ENCODE measurements around the gene DOCK3. TPM values are rescaled to one million over a fixed set of nuclear protein-coding genes. Genes with fewer than 3 reads are reported as not detected.
"Not testable (repeated sequence)": the region's sequence is repeated elsewhere in the genome, so short reads cannot be mapped to it uniquely, and the experiment has no call there.

Gene DOCK3
- total RNA-seq, 2 experiments from 2014 or later = 3.4 to 4.1 TPM

DNA sequence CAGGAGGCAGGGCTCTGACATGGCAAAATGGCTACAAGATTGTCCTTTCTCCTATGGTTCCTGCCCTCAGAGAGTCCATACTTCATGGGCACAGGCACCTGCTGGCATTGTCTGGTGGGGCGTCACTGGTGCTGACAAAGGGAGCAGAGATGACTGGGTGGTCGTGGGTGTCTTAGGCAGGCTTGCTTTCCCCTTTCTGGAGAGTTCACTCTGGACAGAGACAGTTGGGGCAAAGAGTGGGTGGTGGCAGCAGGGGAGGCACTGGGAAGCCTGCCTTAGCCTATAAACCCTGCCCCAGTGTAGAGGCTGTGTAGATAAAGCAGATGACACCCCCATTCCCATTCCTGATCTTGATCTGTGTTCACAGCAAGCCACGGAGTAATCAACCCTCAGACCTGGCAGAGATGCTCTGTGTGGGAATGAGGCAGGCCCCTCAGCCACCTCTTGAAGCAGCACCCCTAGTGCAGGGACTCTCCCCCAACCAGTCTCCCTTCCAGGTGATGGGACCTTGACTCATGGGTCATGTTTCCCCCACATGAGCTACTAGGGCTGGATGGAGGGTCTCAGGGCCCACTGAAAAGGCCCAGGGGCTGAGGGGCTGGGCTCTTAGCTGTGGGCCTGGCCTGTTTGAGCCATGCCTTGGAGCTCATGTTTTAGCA lies 20.7 kb upstream of the DOCK3 start:
- Mint-ChIP-seq H3K4me3 (no peak overlapping the region), H3K9me3 (ENCODE audit: low read depth) (no peaks in the 10 kb centered on the region), H3K27me3 (no peaks in the 10 kb centered on the region), H3K36me3 (peaks cover 2% of the 10 kb centered on the region), H3K4me1 (peaks cover 7% of the 10 kb centered on the region), H3K27ac (peak overlapping the region; percentile 21)
- CTCF ChIA-PET = interaction anchor here (0.8 to 10.4 kb wide), 10 partner anchors 10 to 735 kb away, joined by 3 to 164 read pairs (median 14); partner anchors contain the start of genes CISH, HEMK1 and MAPKAPK3
- ATAC-seq (no peak), DNase-seq (no peak)

DNA sequence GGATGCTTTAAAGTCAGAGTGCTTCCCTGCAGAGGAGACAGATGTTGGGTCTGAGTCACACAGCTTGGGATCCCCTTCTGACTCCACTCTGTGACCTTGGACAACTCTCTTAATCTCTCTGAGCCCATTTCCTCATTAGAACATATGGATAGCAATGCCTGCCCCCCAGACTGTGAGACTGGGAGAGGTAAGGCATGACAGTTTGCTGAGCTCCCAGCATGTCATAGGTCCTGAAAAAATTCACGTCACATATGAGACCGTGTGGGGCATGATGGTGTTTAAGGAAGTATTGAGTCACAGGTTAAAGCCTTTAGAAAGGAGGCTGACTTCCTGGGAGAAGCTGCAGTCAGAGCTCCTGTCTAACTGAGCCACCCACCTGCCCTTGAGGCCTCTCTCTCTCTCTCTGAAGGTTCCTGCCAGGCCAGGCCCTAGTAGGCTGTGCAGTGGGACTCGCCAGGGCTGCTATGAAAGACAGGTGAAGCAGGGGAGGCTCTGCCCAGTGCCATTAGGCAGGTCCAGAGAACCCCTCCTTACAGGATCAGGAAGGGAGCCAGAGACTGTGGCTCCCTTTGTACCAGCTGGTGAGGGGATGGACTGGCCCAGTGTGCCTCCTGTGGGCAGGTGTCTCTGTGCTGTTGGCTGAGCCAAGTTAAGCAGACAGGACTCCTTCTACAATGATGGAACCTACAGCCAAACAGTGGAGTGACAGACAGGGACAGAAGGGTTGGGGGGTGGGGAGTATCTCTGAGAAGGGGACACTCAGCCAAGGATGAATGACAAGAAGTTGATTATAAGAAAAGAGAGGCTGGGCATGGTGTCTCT lies 19.5 kb upstream of the DOCK3 start:
- ATAC-seq (peak; percentile 26), DNase-seq (no peak)
- Mint-ChIP-seq H3K27ac (peak overlapping the region; percentile 44), H3K4me3 (no peak overlapping the region), H3K36me3 (no peaks in the 10 kb centered on the region), H3K4me1 (peaks cover 7% of the 10 kb centered on the region), H3K27me3 (no peaks in the 10 kb centered on the region), H3K9me3 (ENCODE audit: low read depth) (no peaks in the 10 kb centered on the region)
- CTCF ChIA-PET = interaction anchor here (0.8 to 10.4 kb wide), 6 partner anchors 11 to 106 kb away, joined by 3 to 164 read pairs (median 14); partner anchors contain the start of genes CISH, HEMK1 and MAPKAPK3

DNA sequence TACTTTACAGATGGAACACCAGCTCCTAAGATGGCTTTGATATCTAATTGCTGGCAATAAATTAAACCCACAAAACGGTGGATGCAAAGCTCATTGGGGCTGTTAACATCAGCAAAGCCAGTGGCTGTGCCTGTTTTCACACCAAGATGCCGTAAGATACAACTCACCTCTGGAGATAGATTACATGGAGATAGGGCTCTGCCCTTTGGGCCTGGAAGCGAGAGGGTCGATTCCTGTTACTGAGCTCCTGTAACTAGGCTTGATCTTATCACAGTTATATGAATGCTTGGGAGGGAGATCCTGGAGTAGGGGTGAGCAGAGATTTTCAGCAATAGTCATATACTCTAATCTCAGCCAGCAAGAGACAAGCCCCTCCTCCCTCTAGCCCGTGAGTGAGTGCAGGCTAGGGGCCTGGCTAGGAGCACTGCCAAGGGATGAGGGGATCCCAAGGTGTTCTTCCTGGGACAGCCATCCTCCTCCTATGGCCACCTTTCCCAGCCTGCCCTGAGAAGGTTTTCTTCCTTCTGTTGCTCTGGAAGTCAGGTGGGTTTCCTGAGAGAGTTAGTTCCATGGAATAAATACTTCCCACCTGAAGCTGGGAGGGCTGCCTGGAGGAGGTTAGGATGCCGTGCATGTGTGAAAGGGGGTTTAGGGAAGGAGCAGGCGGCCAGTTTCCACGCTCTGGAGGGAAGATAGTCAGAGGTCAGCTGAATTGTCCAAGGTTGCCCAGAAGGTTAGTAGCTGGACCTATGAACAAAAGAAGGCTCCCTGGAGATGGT lies 18.1 kb upstream of the DOCK3 start:
- Mint-ChIP-seq H3K4me1 (peaks cover 7% of the 10 kb centered on the region), H3K27me3 (no peaks in the 10 kb centered on the region), H3K36me3 (no peaks in the 10 kb centered on the region), H3K4me3 (no peak overlapping the region), H3K27ac (no peak overlapping the region), H3K9me3 (ENCODE audit: low read depth) (no peaks in the 10 kb centered on the region)
- CTCF ChIA-PET = interaction anchor here (1.2 to 10.4 kb wide), 3 partner anchors 38 to 86 kb away, joined by 4 to 164 read pairs (median 4); partner anchors contain the start of gene MAPKAPK3
- ATAC-seq (no peak), DNase-seq (no peak)

DNA sequence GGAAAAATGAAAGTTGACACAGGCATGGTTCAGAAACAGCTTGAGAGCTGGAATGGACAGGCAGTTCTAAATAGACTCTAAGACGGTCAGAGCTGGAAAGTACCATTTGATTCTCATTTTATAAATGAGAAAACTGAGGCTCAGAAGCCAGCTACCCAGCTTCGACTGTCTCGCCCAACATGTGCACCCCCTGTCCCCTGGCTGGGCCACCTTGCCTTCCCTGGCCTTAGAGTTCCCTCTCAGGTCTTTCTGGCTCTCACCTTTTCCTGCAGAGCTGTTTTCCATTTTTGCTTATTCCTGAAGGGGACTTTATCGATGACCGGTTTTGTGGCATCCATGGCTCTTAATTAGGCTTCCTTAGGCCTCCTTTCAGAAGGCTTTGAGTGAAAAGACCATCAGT lies 17.3 kb upstream of the DOCK3 start:
- Mint-ChIP-seq H3K27me3 (no peaks in the 10 kb centered on the region), H3K27ac (no peak overlapping the region), H3K4me3 (no peak overlapping the region), H3K4me1 (peaks cover 7% of the 10 kb centered on the region), H3K9me3 (ENCODE audit: low read depth) (no peaks in the 10 kb centered on the region), H3K36me3 (no peaks in the 10 kb centered on the region)
- ATAC-seq = no peak
- CTCF ChIA-PET = interaction anchor here (1.2 to 10.4 kb wide), 4 partner anchors 39 to 116 kb away, joined by 3 to 164 read pairs (median 4); partner anchors contain the start of gene MAPKAPK3
- no peak for DNase-seq

DNA sequence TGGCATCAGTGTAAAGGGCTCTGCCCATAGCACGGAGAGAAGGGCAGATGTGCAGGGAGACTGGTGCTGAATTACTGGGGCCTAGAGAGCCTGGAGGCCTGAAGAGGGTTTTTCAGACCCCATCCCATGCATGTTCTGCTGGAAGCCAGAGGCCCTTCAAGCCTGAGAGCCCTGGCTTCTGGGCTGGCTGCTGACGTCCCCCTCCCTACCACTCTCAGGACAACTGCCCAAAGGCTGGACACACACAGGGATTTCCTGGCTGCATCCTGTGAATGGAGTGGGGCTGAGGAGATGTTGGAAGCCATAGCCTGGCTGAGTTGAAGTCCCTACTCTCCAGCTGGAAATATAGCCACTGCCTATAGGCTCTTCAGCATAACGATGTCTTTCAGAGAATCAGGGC lies 16.9 kb upstream of the DOCK3 start:
- no peaks in the 10 kb centered on the region for H3K9me3 Mint-ChIP-seq (ENCODE audit: low read depth)
- peaks cover 7% of the 10 kb centered on the region for H3K4me1 Mint-ChIP-seq
- no peak overlapping the region for H3K27ac Mint-ChIP-seq
- ATAC-seq (no peak), DNase-seq (no peak)
- H3K4me3 Mint-ChIP-seq = no peak overlapping the region
- CTCF ChIA-PET = interaction anchor here (1.2 to 10.4 kb wide), 4 partner anchors 39 to 116 kb away, joined by 3 to 164 read pairs (median 4); partner anchors contain the start of gene MAPKAPK3
- no peaks in the 10 kb centered on the region for H3K27me3 Mint-ChIP-seq
- H3K36me3 Mint-ChIP-seq = no peaks in the 10 kb centered on the region

DNA sequence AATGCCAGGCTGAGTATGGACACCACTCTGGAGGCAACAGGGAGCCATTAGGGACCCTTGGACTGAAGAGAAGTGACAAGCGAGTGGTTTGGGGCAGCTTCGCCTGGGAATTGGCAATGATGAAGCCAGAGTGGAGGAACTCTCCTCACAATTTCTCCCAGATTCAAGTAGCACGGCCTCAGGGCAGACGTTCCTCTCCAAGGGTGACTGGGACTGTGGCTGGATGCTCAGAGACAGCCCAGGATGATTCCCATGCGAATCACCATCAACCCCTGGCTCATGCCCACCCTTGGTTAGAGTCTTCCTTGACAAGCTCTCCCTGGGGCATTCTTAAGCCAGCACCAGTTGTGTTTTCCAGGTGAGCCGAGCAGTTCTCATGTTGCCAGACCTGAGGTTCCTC lies 16.3 kb upstream of the DOCK3 start:
- Mint-ChIP-seq H3K9me3 (ENCODE audit: low read depth) (no peaks in the 10 kb centered on the region), H3K4me3 (no peak overlapping the region), H3K27me3 (no peaks in the 10 kb centered on the region), H3K27ac (no peak overlapping the region), H3K36me3 (no peaks in the 10 kb centered on the region), H3K4me1 (peaks cover 7% of the 10 kb centered on the region)
- no peak for DNase-seq
- ATAC-seq = no peak
- CTCF ChIA-PET = interaction anchor here (1.2 to 10.4 kb wide), 2 partner anchors 40 to 117 kb away, joined by 3 to 164 read pairs; partner anchors contain the start of gene MAPKAPK3

DNA sequence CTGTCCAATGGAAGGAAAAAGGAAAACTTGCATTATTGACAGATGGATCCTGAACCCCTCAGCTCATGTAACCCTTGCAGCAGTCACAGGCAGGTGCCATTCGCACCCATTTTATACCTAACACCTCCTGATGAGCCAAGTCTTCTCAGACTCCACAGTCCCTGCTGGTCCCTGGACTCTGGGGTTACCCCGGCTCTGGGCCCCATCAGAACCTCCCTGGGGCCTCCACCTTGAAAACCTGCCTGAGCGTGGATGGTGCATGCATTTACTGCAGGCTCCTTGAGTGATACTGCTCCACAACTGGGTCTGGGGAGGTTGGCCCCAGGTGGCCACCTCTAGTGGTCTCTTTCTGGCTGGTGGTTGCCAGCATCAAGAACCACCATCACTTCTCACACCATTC lies 15.9 kb upstream of the DOCK3 start:
- H3K27me3 Mint-ChIP-seq = no peaks in the 10 kb centered on the region
- CTCF ChIA-PET = interaction anchor here (10.4 kb wide), 1 partner anchor 40 kb away, joined by 164 read pairs; the partner anchor contains the start of gene MAPKAPK3
- no peak for DNase-seq

DNA sequence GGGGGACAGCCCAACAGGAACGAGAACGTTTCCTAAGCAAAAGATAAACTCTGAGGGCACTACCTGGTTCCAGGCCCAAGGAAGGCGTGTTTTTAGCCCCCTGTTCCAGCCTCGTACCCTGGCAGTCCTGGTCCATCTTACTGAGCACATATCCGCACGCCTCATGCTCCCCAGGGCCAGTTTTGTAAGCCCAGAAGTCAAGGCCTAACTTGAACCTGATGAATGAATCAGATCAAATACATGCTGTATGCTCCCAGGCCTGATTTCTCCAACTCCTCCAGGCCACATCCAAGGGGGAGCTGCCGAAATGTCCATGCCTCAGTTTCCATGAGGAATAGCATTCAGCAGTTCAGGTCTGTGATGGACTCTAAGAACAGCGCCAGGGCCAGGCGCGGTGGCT lies 14.3 kb upstream of the DOCK3 start:
- peaks cover 6% of the 10 kb centered on the region for H3K4me1 Mint-ChIP-seq
- H3K9me3 Mint-ChIP-seq (ENCODE audit: low read depth) = no peaks in the 10 kb centered on the region
- no peaks in the 10 kb centered on the region for H3K27me3 Mint-ChIP-seq
- H3K27ac Mint-ChIP-seq = no peak overlapping the region
- CTCF ChIA-PET = no interaction called here
- no peaks in the 10 kb centered on the region for H3K36me3 Mint-ChIP-seq
- DNase-seq = peak; percentile 28
- H3K4me3 Mint-ChIP-seq = no peak overlapping the region
- no peak for ATAC-seq

More for the DNA sequence above, 15.9 kb upstream of the DOCK3 start:
- H3K4me1 Mint-ChIP-seq = peaks cover 7% of the 10 kb centered on the region
- H3K27ac Mint-ChIP-seq = no peak overlapping the region
- H3K36me3 Mint-ChIP-seq = no peaks in the 10 kb centered on the region
- no peak for ATAC-seq
- H3K4me3 Mint-ChIP-seq = no peak overlapping the region
- no peaks in the 10 kb centered on the region for H3K9me3 Mint-ChIP-seq (ENCODE audit: low read depth)

DNA sequence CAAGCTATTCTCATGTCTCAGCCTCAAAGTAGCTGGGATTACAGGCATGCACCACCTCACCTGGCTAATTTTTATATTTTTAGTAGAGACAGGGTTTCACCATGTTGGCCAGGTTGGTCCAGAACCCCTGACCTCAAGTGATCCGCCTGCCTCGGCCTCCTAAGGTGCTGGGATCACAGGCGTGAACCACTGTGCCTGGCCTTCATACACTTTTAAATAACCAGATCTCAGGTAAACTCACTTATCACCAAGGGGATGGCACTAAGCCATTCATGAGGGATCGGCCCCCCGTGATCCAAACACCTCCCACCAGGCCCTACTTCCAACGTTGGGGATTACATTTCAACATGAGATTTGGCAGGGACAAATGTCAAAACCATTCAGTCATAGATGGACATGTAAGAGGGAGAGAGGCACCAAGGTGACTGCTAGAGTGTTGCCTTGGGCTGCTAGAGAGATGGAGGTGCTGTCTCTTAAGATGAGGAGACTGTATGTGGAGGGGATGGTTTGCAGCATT lies 13.3 kb upstream of the DOCK3 start:
- ATAC-seq (no peak), DNase-seq (peak; percentile 9)
- no peaks in the 10 kb centered on the region for H3K36me3 Mint-ChIP-seq
- peaks cover under 1% of the 10 kb centered on the region for H3K27me3 Mint-ChIP-seq
- CTCF ChIA-PET = interaction anchor here (1.5 kb wide), 1 partner anchor 9 kb away, joined by 6 read pairs; no protein-coding TSS in a partner anchor
- H3K9me3 Mint-ChIP-seq (ENCODE audit: low read depth) = no peaks in the 10 kb centered on the region
- H3K4me1 Mint-ChIP-seq = peaks cover 10% of the 10 kb centered on the region
- H3K27ac Mint-ChIP-seq = no peak overlapping the region
- H3K4me3 Mint-ChIP-seq = no peak overlapping the region

DNA sequence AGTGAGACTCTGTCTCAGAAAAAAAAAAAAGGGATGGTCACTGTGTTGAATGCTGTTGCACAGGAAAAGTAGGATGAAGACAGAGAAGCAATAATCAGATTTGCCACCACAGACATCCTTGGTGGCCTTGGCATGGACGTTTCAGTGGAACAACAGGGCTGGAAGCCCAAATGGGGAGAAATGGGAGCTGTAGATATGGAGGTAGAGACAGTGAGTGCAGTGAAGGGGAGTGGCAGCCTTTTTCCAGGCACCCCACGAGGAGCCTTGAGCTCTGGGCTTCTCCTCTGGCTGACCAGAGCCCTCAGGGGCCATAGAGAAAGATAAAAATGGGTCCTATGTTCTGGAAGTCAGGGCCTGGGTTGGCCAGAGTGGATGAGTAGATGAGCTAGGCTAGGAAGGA lies 12.3 kb upstream of the DOCK3 start:
- H3K36me3 Mint-ChIP-seq = no peaks in the 10 kb centered on the region
- ATAC-seq (no peak), DNase-seq (peak; percentile 4)
- no peak overlapping the region for H3K27ac Mint-ChIP-seq
- H3K4me1 Mint-ChIP-seq = peaks cover 10% of the 10 kb centered on the region
- no peak overlapping the region for H3K4me3 Mint-ChIP-seq
- no peaks in the 10 kb centered on the region for H3K9me3 Mint-ChIP-seq (ENCODE audit: low read depth)
- CTCF ChIA-PET = interaction anchor here (0.9 to 1.5 kb wide), 3 partner anchors 10 to 309 kb away, joined by 3 to 6 read pairs (median 3); no protein-coding TSS in a partner anchor
- peaks cover 10% of the 10 kb centered on the region for H3K27me3 Mint-ChIP-seq

DNA sequence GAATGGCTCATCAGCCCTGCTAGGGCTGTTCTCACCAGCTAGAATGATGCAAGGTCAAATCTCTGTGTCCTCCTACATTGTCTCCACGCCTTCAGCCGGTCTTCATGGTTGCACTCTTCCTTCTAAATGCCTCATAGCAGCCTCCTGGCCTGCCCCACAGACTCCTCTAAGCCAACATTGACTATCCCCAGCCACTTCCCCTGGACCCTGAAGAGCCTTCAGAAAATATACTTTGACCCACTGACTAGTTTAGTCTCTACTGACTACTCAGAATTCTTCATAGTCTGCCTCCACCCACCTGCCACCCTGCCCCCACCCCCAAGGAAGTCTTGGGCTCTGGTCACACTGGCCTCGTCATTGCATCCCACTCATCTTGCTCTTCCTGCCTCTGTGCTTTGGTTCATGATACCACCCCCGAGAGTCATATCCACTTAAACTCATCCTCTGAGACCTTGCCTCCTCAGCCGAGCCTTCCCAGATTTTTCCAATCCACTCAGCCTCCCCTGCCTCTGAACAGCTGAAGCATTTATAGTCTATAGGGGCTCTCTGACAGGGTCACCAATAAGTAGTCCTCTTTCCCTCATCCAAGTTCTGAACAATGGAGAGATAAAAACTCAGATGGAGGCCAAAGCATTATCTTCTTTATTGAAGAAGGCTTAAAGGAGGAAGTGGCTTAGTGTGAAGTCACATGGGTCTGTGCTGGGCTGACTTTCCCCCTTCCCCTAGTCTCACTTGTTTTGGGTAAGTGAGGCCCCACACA lies 9.5 kb upstream of the DOCK3 start:
- no peak overlapping the region for H3K4me3 Mint-ChIP-seq
- H3K27ac Mint-ChIP-seq = peak overlapping the region; percentile 6
- CTCF ChIA-PET = interaction anchor here (1.0 to 2.7 kb wide), 3 partner anchors 11 to 50 kb away, joined by 3 to 7 read pairs (median 4); partner anchors contain the start of gene DOCK3
- ATAC-seq (peak; percentile 42), DNase-seq (peak; percentile 41)
- H3K4me1 Mint-ChIP-seq = peaks cover 10% of the 10 kb centered on the region
- H3K9me3 Mint-ChIP-seq (ENCODE audit: low read depth) = no peaks in the 10 kb centered on the region
- no peaks in the 10 kb centered on the region for H3K36me3 Mint-ChIP-seq
- H3K27me3 Mint-ChIP-seq = peaks cover 13% of the 10 kb centered on the region

DNA sequence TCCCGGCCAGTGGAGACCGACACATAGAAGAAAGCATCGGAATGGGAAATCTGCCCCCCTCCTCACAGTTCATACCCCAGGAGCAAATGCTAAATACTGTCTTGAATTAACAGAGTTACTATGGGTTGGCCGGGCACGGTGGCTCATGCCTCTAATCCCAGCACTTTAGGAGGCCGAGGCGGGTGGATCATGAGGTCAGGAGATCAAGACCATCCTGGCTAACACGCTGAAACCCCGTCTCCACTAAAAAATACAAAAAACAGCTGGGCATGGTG lies 8.9 kb upstream of the DOCK3 start:
- H3K27ac Mint-ChIP-seq; H3K9me3 Mint-ChIP-seq (ENCODE audit: low read depth); ATAC-seq; H3K36me3 Mint-ChIP-seq; H3K4me3 Mint-ChIP-seq: not testable (repeated sequence)
- DNase-seq = peak; percentile 31
- CTCF ChIA-PET = interaction anchor here (0.8 to 2.7 kb wide), 2 partner anchors 10 to 124 kb away, joined by 4 to 7 read pairs; partner anchors contain the start of gene DOCK3
- peaks cover 18% of the 10 kb centered on the region for H3K27me3 Mint-ChIP-seq
- peaks cover 10% of the 10 kb centered on the region for H3K4me1 Mint-ChIP-seq

All from activated CD8-positive, alpha-beta memory T cell treated with anti-CD3 and anti-CD28 coated beads, Interleukin-2, amount 10 ng/mL, durations not matched to agents 7 days and 5 days (primary cell).